HCT116 (cell line): ENCODE data around the gene SULT1A1.

Experiments used
- EGR1 ChIP-seq: IDR thresholded peaks from 2 replicates; pipeline ENCODE4 v1.6.1; 2012; ENCODE audit warnings: low read depth
- EZH2 ChIP-seq: fragments of 200-600 bp; sonication (generic); IDR thresholded peaks from 2 replicates; pipeline ENCODE4 v1.6.1; 2017; ENCODE audit warnings: antibody characterized with exemption, mixed run types
- JUND ChIP-seq: IDR thresholded peaks from 2 replicates; pipeline ENCODE4 v1.6.1; 2012
- POLR2A ChIP-seq: IDR thresholded peaks from 2 replicates; pipeline ENCODE4 v1.7.0; 2011; ENCODE audit warnings: borderline replicate concordance; ENCODE audit not compliant: insufficient read depth, insufficient read length; ENCODE audit errors: extremely low read depth
- RAD21 ChIP-seq: IDR thresholded peaks from 2 replicates; pipeline ENCODE4 v1.6.1; 2012; ENCODE audit warnings: low read depth, mild to moderate bottlenecking
- SIN3A ChIP-seq: IDR thresholded peaks from 2 replicates; pipeline ENCODE4 v1.6.1; 2012; ENCODE audit warnings: low read depth
- SP1 ChIP-seq: IDR thresholded peaks from 2 replicates; pipeline ENCODE4 v1.6.1; 2012; ENCODE audit warnings: low read depth
- SRF ChIP-seq: IDR thresholded peaks from 2 replicates; pipeline ENCODE4 v1.6.1; 2012; ENCODE audit warnings: low read depth
- YY1 ChIP-seq: IDR thresholded peaks from 2 replicates; pipeline ENCODE4 v1.6.1; 2011; ENCODE audit warnings: low read length, low read depth, moderate library complexity, mild to moderate bottlenecking; ENCODE audit not compliant: insufficient replicate concordance; ENCODE audit errors: extremely low read depth
- ZNF274 ChIP-seq: fragments of 200-500 bp; sonication (Bioruptor generic); IDR thresholded peaks from 2 replicates; pipeline ENCODE4 v1.6.1; 2014; ENCODE audit warnings: mild to moderate bottlenecking, low read depth, low read length, inconsistent platforms
- TF ChIP-seq, protein P1 (sequence below), 3 experiments: fragments of 200-600 bp in 1 of 3; sonication (generic) in 1 of 3; IDR thresholded peaks in 2 of 3; conservative IDR thresholded peaks in 1 of 3; 2 replicates each; pipeline ENCODE4 v1.5.1; 2012 to 2017; ENCODE audit warnings: low read depth in 2 of 3, low read length in 2 of 3, antibody characterized with exemption in 1 of 3, borderline replicate concordance in 1 of 3, control low read depth in 1 of 3, mild to moderate bottlenecking in 1 of 3, mixed read lengths in 1 of 3, mixed run types in 1 of 3, moderate library complexity in 1 of 3; ENCODE audit not compliant: insufficient read depth in 1 of 3
- TF ChIP-seq, protein P2 (sequence below): IDR thresholded peaks from 2 replicates; pipeline ENCODE4 v1.6.1; 2011; ENCODE audit warnings: mild to moderate bottlenecking, low read length, moderate library complexity; ENCODE audit not compliant: insufficient replicate concordance; ENCODE audit errors: extremely low read depth
- TF ChIP-seq, protein P3 (sequence below): IDR thresholded peaks from 2 replicates; pipeline ENCODE4 v1.6.1; 2012; ENCODE audit warnings: low read depth

- TF ChIP-seq, protein P1, sequence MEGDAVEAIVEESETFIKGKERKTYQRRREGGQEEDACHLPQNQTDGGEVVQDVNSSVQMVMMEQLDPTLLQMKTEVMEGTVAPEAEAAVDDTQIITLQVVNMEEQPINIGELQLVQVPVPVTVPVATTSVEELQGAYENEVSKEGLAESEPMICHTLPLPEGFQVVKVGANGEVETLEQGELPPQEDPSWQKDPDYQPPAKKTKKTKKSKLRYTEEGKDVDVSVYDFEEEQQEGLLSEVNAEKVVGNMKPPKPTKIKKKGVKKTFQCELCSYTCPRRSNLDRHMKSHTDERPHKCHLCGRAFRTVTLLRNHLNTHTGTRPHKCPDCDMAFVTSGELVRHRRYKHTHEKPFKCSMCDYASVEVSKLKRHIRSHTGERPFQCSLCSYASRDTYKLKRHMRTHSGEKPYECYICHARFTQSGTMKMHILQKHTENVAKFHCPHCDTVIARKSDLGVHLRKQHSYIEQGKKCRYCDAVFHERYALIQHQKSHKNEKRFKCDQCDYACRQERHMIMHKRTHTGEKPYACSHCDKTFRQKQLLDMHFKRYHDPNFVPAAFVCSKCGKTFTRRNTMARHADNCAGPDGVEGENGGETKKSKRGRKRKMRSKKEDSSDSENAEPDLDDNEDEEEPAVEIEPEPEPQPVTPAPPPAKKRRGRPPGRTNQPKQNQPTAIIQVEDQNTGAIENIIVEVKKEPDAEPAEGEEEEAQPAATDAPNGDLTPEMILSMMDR (IDR thresholded peaks at IDR 0.05 in 2 of 3, conservative IDR thresholded peaks at IDR 0.05 in 1 of 3; ENCODE audit: borderline replicate concordance in 1 of 3, insufficient read depth in 1 of 3, low read depth in 2 of 3, low read length in 2 of 3): no peak
- TF ChIP-seq EZH2 (no peak), POLR2A (no peak), YY1 (no peak), SRF (no peak), ZNF274 (no peak), SP1 (no peak), JUND (no peak), SIN3A (no peak), EGR1 (no peak), RAD21 (no peak)
- TF ChIP-seq, protein P2, sequence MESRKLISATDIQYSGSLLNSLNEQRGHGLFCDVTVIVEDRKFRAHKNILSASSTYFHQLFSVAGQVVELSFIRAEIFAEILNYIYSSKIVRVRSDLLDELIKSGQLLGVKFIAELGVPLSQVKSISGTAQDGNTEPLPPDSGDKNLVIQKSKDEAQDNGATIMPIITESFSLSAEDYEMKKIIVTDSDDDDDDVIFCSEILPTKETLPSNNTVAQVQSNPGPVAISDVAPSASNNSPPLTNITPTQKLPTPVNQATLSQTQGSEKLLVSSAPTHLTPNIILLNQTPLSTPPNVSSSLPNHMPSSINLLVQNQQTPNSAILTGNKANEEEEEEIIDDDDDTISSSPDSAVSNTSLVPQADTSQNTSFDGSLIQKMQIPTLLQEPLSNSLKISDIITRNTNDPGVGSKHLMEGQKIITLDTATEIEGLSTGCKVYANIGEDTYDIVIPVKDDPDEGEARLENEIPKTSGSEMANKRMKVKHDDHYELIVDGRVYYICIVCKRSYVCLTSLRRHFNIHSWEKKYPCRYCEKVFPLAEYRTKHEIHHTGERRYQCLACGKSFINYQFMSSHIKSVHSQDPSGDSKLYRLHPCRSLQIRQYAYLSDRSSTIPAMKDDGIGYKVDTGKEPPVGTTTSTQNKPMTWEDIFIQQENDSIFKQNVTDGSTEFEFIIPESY: no peak
- TF ChIP-seq, protein P3, sequence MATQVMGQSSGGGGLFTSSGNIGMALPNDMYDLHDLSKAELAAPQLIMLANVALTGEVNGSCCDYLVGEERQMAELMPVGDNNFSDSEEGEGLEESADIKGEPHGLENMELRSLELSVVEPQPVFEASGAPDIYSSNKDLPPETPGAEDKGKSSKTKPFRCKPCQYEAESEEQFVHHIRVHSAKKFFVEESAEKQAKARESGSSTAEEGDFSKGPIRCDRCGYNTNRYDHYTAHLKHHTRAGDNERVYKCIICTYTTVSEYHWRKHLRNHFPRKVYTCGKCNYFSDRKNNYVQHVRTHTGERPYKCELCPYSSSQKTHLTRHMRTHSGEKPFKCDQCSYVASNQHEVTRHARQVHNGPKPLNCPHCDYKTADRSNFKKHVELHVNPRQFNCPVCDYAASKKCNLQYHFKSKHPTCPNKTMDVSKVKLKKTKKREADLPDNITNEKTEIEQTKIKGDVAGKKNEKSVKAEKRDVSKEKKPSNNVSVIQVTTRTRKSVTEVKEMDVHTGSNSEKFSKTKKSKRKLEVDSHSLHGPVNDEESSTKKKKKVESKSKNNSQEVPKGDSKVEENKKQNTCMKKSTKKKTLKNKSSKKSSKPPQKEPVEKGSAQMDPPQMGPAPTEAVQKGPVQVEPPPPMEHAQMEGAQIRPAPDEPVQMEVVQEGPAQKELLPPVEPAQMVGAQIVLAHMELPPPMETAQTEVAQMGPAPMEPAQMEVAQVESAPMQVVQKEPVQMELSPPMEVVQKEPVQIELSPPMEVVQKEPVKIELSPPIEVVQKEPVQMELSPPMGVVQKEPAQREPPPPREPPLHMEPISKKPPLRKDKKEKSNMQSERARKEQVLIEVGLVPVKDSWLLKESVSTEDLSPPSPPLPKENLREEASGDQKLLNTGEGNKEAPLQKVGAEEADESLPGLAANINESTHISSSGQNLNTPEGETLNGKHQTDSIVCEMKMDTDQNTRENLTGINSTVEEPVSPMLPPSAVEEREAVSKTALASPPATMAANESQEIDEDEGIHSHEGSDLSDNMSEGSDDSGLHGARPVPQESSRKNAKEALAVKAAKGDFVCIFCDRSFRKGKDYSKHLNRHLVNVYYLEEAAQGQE: no peak
Observed at GRCh38 chr16:28596115-28596630, 13.7 kb downstream of the SULT1A1 start.
